KOPT-K1 (cell line): ENCODE data around the gene PPP1R27.

Experiments used
- H3K27ac ChIP-seq: fragments of 200-600 bp; sonication (generic); 2 replicates; pipeline ENCODE4 v1.5.1; 2016; ENCODE audit warnings: antibody characterized with exemption, mild to moderate bottlenecking, low read depth, low read length; ENCODE audit not compliant: poor library complexity, severe bottlenecking
- H3K36me3 ChIP-seq: fragments of 200-600 bp; sonication (generic); 2 replicates; pipeline ENCODE4 v1.5.1; 2017; ENCODE audit warnings: antibody characterized with exemption, mild to moderate bottlenecking, low read length, moderate library complexity; ENCODE audit not compliant: insufficient read depth
- H3K9me3 ChIP-seq: fragments of 200-600 bp; sonication (generic); 2 replicates; pipeline ENCODE4 v1.5.1; 2017; ENCODE audit warnings: antibody characterized with exemption, low read length, mild to moderate bottlenecking; ENCODE audit not compliant: insufficient read depth, poor library complexity, severe bottlenecking

Gene PPP1R27

GRCh38 chr17:81810892-81811704 lies 23.8 kb downstream of the PPP1R27 start:
- H3K9me3 ChIP-seq = no peaks in the 10 kb centered on the region
- no peak overlapping the region for H3K27ac ChIP-seq
- no peaks in the 10 kb centered on the region for H3K36me3 ChIP-seq

GRCh38 chr17:81810476-81810875 lies 24.4 kb downstream of the PPP1R27 start:
- H3K9me3 ChIP-seq = no peaks in the 10 kb centered on the region
- no peak overlapping the region for H3K27ac ChIP-seq
- H3K36me3 ChIP-seq = no peaks in the 10 kb centered on the region

GRCh38 chr17:81809556-81809998 lies 25.3 kb downstream of the PPP1R27 start:
- no peaks in the 10 kb centered on the region for H3K36me3 ChIP-seq
- H3K9me3 ChIP-seq = no peaks in the 10 kb centered on the region
- no peak overlapping the region for H3K27ac ChIP-seq

- Histone ChIP-seq H3K9me3 (no peaks in the 10 kb centered on the region), H3K27ac (no peak overlapping the region), H3K36me3 (no peaks in the 10 kb centered on the region)
Measured at GRCh38 chr17:81808778-81809555, 25.9 kb downstream of the PPP1R27 start.

- Histone ChIP-seq H3K36me3 (no peaks in the 10 kb centered on the region), H3K9me3 (no peaks in the 10 kb centered on the region), H3K27ac (no peak overlapping the region)
Measured at GRCh38 chr17:81807839-81808238, 27.0 kb downstream of the PPP1R27 start.

- Histone ChIP-seq H3K27ac (no peak overlapping the region), H3K9me3 (no peaks in the 10 kb centered on the region), H3K36me3 (no peaks in the 10 kb centered on the region)
Measured at GRCh38 chr17:81807210-81807719, 27.6 kb downstream of the PPP1R27 start.

GRCh38 chr17:81806461-81807209 lies 28.2 kb downstream of the PPP1R27 start:
- Histone ChIP-seq H3K9me3 (no peaks in the 10 kb centered on the region), H3K27ac (no peak overlapping the region), H3K36me3 (no peaks in the 10 kb centered on the region)

GRCh38 chr17:81805707-81806460 lies 29.0 kb downstream of the PPP1R27 start:
- Histone ChIP-seq H3K36me3 (no peaks in the 10 kb centered on the region), H3K27ac (no peak overlapping the region), H3K9me3 (peaks cover 7% of the 10 kb centered on the region)

- no peak overlapping the region for H3K27ac ChIP-seq
- peaks cover 9% of the 10 kb centered on the region for H3K9me3 ChIP-seq
- no peaks in the 10 kb centered on the region for H3K36me3 ChIP-seq
Measured at GRCh38 chr17:81804559-81805399, 30.1 kb downstream of the PPP1R27 start.

- no peaks in the 10 kb centered on the region for H3K36me3 ChIP-seq
- no peak within 1 kb of the TSS for H3K27ac ChIP-seq
- peaks cover 9% of the 10 kb centered on the region for H3K9me3 ChIP-seq
Measured at GRCh38 chr17:81803728-81804558, 30.9 kb downstream of the PPP1R27 start, which contains the start of gene GCGR. GCGR (plus strand) TSS chr17:81804150; CDS start chr17:81809019, 4,869 bp downstream.

- Histone ChIP-seq H3K9me3 (peaks cover 9% of the 10 kb centered on the region), H3K36me3 (no peaks in the 10 kb centered on the region), H3K27ac (no peak overlapping the region)
Measured at GRCh38 chr17:81802856-81803643, 31.8 kb downstream of the PPP1R27 start.

- Histone ChIP-seq H3K36me3 (no peaks in the 10 kb centered on the region), H3K9me3 (peaks cover 9% of the 10 kb centered on the region), H3K27ac (no peak overlapping the region)
Measured at GRCh38 chr17:81802048-81802758, 32.6 kb downstream of the PPP1R27 start.
